Measurements from ENCODE around the gene RPLP2.

Gene RPLP2

GRCh38 chr11:810040-810567 is 337 bp downstream of the RPLP2 start:
- no peak for DNase-seq

GRCh38 chr11:811446-812245 is 1.9 kb downstream of the RPLP2 start:
- DNase-seq: no peak

GRCh38 chr11:812390-812789 is 2.6 kb downstream of the RPLP2 start:
- DNase-seq: no peak

- no peak for DNase-seq
These were observed 3.3 kb downstream of the RPLP2 start for GRCh38 chr11:813072-813455.

- no peak for DNase-seq
These were observed 3.8 kb downstream of the RPLP2 start for GRCh38 chr11:813456-814096.

- no peak for DNase-seq
These were observed 6.1 kb downstream of the RPLP2 start for GRCh38 chr11:815675-816432.

GRCh38 chr11:816433-816779 is 6.6 kb downstream of the RPLP2 start:
- DNase-seq: no peak

GRCh38 chr11:818396-819128 is 8.8 kb downstream of the RPLP2 start, which contains the start of gene PNPLA2:
TSS of gene PNPLA2 (plus strand) at chr11:818914. CDS start at chr11:819719, 805 bp downstream.
- DNase-seq: no peak

GRCh38 chr11:819129-819931 is 9.6 kb downstream of the RPLP2 start:
- peak; percentile 50 for DNase-seq

GRCh38 chr11:819943-820649 is 10.3 kb downstream of the RPLP2 start:
- no peak for DNase-seq

GRCh38 chr11:820655-821511 is 11.1 kb downstream of the RPLP2 start:
- no peak for DNase-seq

- no peak for DNase-seq
These were observed 12.0 kb downstream of the RPLP2 start for GRCh38 chr11:821512-822371.

- no peak for DNase-seq
These were observed 13.9 kb downstream of the RPLP2 start for GRCh38 chr11:823441-824291.

- DNase-seq: no peak
These were observed 14.6 kb downstream of the RPLP2 start for GRCh38 chr11:824292-824880.

- peak; percentile 35 for DNase-seq
These were observed 15.2 kb downstream of the RPLP2 start for GRCh38 chr11:824942-825341.

GRCh38 chr11:825366-826226 is 15.8 kb downstream of the RPLP2 start:
- DNase-seq: no peak

GRCh38 chr11:826227-826621 is 16.5 kb downstream of the RPLP2 start:
- no peak for DNase-seq
